HFF-Myc (cell line): ENCODE results near the gene THSD7A.

Experiments used
- DNase-seq: peaks from one replicate; pipeline ENCODE4 v3.0.0-alpha.2; 2011; ENCODE audit warnings: low read depth; ENCODE audit errors: extremely low read depth
- H3K4me3 ChIP-seq: replicated peaks from 2 replicates; pipeline ENCODE4 v1.5.1; 2011; ENCODE audit warnings: low read depth, mild to moderate bottlenecking, control low read depth, low read length
- TF ChIP-seq, protein P1 (sequence below): IDR thresholded peaks from 2 replicates; pipeline ENCODE4 v1.5.1; 2012; ENCODE audit warnings: mild to moderate bottlenecking, low read depth, low read length, control low read depth; ENCODE audit errors: missing control alignments

THSD7A gene

GRCh38 chr7:11748884-11749283 lies 83.1 kb downstream of the THSD7A start:
- TF ChIP-seq, protein P1, sequence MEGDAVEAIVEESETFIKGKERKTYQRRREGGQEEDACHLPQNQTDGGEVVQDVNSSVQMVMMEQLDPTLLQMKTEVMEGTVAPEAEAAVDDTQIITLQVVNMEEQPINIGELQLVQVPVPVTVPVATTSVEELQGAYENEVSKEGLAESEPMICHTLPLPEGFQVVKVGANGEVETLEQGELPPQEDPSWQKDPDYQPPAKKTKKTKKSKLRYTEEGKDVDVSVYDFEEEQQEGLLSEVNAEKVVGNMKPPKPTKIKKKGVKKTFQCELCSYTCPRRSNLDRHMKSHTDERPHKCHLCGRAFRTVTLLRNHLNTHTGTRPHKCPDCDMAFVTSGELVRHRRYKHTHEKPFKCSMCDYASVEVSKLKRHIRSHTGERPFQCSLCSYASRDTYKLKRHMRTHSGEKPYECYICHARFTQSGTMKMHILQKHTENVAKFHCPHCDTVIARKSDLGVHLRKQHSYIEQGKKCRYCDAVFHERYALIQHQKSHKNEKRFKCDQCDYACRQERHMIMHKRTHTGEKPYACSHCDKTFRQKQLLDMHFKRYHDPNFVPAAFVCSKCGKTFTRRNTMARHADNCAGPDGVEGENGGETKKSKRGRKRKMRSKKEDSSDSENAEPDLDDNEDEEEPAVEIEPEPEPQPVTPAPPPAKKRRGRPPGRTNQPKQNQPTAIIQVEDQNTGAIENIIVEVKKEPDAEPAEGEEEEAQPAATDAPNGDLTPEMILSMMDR: peak; percentile 7
- H3K4me3 ChIP-seq: no peak overlapping the region
- DNase-seq: no peak

DNA sequence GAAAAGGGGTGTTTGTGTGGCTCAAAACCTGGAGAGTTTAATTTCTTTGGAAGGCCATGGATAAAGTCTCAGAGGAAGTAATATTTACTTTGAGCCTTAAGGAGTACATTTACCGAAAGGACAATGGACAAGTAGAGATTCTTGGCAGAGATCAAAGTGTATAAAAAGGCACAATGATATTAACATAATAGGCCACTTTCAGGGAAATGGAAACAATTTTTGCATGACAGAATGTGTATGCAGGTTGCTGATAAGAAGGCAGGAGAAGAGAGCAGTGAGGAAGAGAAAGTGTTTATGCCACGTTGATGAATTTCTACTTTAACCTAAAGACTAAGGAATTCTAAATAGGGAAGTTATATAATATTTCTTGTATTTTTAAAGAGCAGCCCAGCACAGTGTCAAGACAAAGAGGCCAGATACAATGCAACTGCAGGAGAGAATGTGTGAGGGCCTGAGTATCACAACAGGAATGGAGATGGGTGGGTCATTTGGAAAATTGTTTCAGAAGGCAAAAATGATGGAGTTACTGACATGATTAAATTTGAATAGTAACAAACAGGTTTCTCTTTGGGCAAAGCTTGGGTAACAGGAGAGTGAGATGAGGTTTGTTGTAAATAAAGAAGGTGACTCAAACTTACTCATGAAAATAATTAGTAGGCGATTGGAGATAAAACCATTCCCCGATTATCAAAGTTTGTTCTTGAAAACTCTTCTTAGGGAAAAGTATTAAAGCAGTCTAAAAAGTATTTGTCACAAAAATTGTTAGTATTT lies 84.1 kb downstream of the THSD7A start:
- TF ChIP-seq, protein P1: no peak
- no peak overlapping the region for H3K4me3 ChIP-seq
- DNase-seq: no peak

DNA sequence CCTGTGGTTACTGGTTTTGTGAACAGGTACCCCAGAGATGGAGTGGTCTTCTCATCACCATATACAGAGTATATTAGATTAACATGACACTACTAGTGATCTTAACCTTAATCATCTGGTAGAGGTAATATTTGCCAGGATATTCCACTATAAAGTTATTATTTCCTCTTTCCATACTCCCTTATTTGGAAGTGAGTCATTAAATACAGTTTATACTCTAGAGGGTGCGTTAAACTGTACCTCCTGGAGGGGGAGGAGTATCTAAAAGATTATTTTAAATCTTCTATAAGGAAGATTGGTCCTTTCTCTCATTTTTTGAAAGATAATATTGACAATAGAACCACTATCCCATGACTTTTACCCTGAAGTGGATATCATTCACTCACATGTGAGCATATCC lies 85.4 kb downstream of the THSD7A start:
- no peak for DNase-seq
- TF ChIP-seq, protein P1: no peak
- H3K4me3 ChIP-seq: no peak overlapping the region

DNA sequence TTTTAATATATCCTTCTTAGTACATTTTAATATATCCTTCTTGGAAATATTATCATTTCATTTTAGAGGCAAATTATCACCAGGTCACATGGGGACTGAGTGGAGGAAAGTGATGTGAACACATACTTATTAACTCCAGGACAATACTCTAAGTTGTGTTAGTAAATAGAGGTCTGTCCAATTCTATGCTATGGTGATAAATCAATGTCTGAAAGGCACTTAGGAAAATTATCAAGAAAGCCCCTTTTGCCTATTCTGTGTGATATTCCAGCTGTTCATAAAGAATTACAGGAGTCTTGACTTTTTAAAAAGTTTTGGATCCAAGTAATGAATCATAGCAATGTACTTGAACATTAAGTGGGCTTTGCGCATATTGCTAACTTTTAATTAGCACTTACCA lies 88.5 kb downstream of the THSD7A start:
- TF ChIP-seq, protein P1: no peak
- no peak for DNase-seq
- H3K4me3 ChIP-seq: no peak overlapping the region

DNA sequence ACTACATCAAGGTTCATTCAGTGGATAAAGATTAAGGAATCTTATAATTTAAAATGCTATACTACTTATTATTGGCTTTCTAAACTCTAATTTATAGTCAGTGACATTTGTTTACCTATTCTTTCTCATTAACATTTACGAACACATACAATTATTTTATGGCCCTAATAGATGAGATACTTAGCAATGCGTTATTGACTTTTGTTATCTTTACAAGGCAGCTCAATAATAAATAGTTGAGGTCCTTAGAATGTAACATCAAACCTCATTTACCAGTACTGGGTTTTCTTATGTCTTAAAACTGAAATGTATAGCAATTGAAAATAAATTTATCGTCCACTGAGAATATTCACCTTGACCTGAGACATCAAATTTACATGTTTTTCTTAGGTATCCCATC lies 89.0 kb downstream of the THSD7A start:
- TF ChIP-seq, protein P1: no peak
- DNase-seq: no peak
- no peak overlapping the region for H3K4me3 ChIP-seq

- no peak overlapping the region for H3K4me3 ChIP-seq
- TF ChIP-seq, protein P1: no peak
- no peak for DNase-seq
Measured at GRCh38 chr7:11742496-11742895, 89.5 kb downstream of the THSD7A start.

DNA sequence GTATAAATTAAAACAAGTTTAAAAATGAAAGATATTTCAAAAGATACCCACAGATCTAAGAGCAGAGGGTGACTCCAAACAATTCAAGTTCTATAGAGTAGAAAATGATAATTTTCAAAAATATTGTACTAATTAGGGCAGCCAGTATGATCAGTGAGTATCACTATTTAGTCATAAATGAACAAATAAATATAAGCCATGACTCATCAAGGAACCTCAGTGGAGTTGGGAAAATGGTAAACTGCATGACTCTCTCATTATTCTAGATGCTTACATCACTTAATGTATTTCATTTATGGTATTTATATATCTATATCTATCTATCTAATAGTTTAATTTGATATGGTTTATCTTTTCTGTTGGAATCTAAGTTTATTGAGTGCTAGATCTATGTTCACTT lies 94.3 kb downstream of the THSD7A start:
- DNase-seq: no peak
- no peak overlapping the region for H3K4me3 ChIP-seq
- TF ChIP-seq, protein P1: no peak
